Measurements from ENCODE around the gene EHMT1. TPM values are rescaled to one million over a fixed set of nuclear protein-coding genes. Genes with fewer than 3 reads are reported as not detected.

Gene EHMT1
- polyA plus RNA-seq, 1 of the 3 experiments (the other 2 are of a cell fraction): 39.5 TPM

- ChIA-PET CTCF (no interaction called here), POLR2A (no interaction called here)
- Histone ChIP-seq H3K9ac (no peak overlapping the region), H3F3A (replicated peaks; ENCODE audit: insufficient read depth) (no peaks in the 10 kb centered on the region), H3K79me2 (ENCODE audit: insufficient read depth) (no peaks in the 10 kb centered on the region), H3K9me2 (no peaks in the 10 kb centered on the region), H2AFZ (ENCODE audit: low read depth) (no peak overlapping the region), H3K4me1 (ENCODE audit: control insufficient read depth in 1 of 2, insufficient read depth in 2 of 2, low read depth in 1 of 2, low read length in 1 of 2) (no peaks in the 10 kb centered on the region; a peak in 1 of 4 replicates), H3K27me3 (ENCODE audit: insufficient read depth) (no peaks in the 10 kb centered on the region), H3K36me3 (replicated peaks in 1 of 2; ENCODE audit: control insufficient read depth in 1 of 2, insufficient read depth in 2 of 2, low read length in 1 of 2) (peaks cover 7 to 62% of the 10 kb centered on the region in 2 experiments), H3K27ac (ENCODE audit: low read depth in 2 of 2, low read length in 1 of 2) (no peak overlapping the region), H3K9me3 (no peaks in the 10 kb centered on the region), H3K4me2 (no peak overlapping the region), H3K4me3 (ENCODE audit: low read depth in 2 of 2, low read length in 1 of 2) (no peak overlapping the region), H4K20me1 (ENCODE audit: insufficient read depth) (peaks cover 24% of the 10 kb centered on the region; the same call in 1 of the 2 replicates)
- DNase-seq: no peak
- TF ChIP-seq ZBTB33 (IDR thresholded peaks at IDR 0.05; ENCODE audit: borderline replicate concordance, low read depth): no peak
- no peak for TF ChIP-seq JUND (IDR thresholded peaks at IDR 0.05)
- TF ChIP-seq CHD2 (IDR thresholded peaks at IDR 0.05; ENCODE audit: low read length, partially characterized antibody): no peak
- TF ChIP-seq FOXJ3 (CRISPR knock-in tag; IDR thresholded peaks at IDR 0.05): no peak
- TF ChIP-seq ELF1 (IDR thresholded peaks at IDR 0.05): no peak
- TF ChIP-seq RXRA (IDR thresholded peaks at IDR 0.05; ENCODE audit: borderline replicate concordance, low read depth): no peak
- no peak for TF ChIP-seq IRF3 (IDR thresholded peaks at IDR 0.05; ENCODE audit: low read depth, low read length)
- TF ChIP-seq SMC3 (IDR thresholded peaks at IDR 0.05; ENCODE audit: low read depth, low read length): no peak
- no peak for TF ChIP-seq MEF2A (IDR thresholded peaks at IDR 0.05; ENCODE audit: borderline replicate concordance, low read depth)
- no peak for TF ChIP-seq TAF1 (IDR thresholded peaks at IDR 0.05; ENCODE audit: borderline replicate concordance, low read depth, low read length)
- no peak for TF ChIP-seq EP300 (IDR thresholded peaks at IDR 0.05; ENCODE audit: borderline replicate concordance in 1 of 2, low read depth in 1 of 2, low read length in 1 of 2)
- TF ChIP-seq POLR2AphosphoS5 (IDR thresholded peaks at IDR 0.05; ENCODE audit: low read depth, low read length): no peak
- TF ChIP-seq, protein P1, sequence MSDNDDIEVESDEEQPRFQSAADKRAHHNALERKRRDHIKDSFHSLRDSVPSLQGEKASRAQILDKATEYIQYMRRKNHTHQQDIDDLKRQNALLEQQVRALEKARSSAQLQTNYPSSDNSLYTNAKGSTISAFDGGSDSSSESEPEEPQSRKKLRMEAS (IDR thresholded peaks at IDR 0.05; ENCODE audit: low read depth): no peak
- 95% methylated on average over 20 of the region's 20 CpGs for WGBS (ENCODE audit: low lambda C conversion rate)
Observed at GRCh38 chr9:137832191-137832700, 213.4 kb downstream of the EHMT1 start.

DNA sequence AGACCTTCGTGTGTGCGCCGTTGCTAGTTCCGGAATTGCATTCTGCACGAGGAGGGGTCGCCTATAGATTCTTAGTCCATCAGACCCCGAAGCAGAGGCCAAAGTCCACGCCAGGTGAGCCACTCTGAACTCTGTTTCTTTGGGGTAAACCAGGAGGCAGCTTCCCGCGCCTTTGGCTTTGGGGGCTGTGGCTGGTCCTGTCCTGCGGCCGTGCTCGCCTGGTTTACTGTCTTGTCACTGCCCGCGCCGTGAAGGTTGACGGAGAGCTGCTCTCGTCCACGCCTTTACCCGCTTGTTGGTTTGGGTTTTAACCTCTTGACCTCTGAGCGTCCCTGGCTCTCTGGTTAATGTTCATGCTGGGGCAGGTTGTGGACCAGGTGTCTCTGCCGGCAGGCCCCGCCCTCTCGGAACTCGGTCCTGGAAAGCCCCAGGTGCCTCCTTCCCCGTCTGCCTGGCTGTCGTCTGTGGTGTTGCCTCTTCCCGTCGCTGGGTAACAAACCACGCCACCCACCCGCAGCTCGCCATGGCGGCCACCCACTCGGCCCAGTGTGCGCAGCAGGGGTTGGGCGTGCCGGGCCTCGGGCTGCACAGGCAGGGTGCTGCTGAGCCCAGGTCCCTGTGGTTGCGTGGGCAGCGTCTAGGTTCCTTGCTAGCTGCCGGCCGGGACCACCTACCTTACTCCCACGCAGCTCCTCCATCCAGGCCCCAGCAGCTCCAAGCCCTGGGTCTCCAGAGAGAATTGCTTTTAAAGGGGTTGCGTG is 214.2 kb downstream of the EHMT1 start:
- peaks cover 7 to 57% of the 10 kb centered on the region in 2 experiments for H3K36me3 ChIP-seq (replicated peaks in 1 of 2; ENCODE audit: control insufficient read depth in 1 of 2, insufficient read depth in 2 of 2, low read length in 1 of 2)
- TF ChIP-seq MXI1 (IDR thresholded peaks at IDR 0.05; ENCODE audit: low read depth, low read length): no peak
- TF ChIP-seq ZBTB33 (IDR thresholded peaks at IDR 0.05; ENCODE audit: borderline replicate concordance, low read depth): no peak
- WGBS (ENCODE audit: low lambda C conversion rate): 97% methylated on average over 39 of the region's 44 CpGs
- H3K9me3 ChIP-seq: no peaks in the 10 kb centered on the region
- no peaks in the 10 kb centered on the region for H3K27me3 ChIP-seq (ENCODE audit: insufficient read depth)
- H3K27ac ChIP-seq (ENCODE audit: low read depth in 2 of 2, low read length in 1 of 2): no peak overlapping the region
- no peak for DNase-seq
- H3K9ac ChIP-seq: no peak overlapping the region
- H3K4me3 ChIP-seq (ENCODE audit: low read depth in 2 of 2, low read length in 1 of 2): no peak overlapping the region
- no peak overlapping the region for H3K4me2 ChIP-seq
- no peaks in the 10 kb centered on the region for H3F3A ChIP-seq (replicated peaks; ENCODE audit: insufficient read depth)
- H4K20me1 ChIP-seq (ENCODE audit: insufficient read depth): peaks cover 22% of the 10 kb centered on the region; the same call in 1 of the 2 replicates
- no peak overlapping the region for H2AFZ ChIP-seq (ENCODE audit: low read depth)
- H3K79me2 ChIP-seq (ENCODE audit: insufficient read depth): no peaks in the 10 kb centered on the region
- no peaks in the 10 kb centered on the region for H3K9me2 ChIP-seq
- no peaks in the 10 kb centered on the region; a peak in 1 of 4 replicates for H3K4me1 ChIP-seq (ENCODE audit: control insufficient read depth in 1 of 2, insufficient read depth in 2 of 2, low read depth in 1 of 2, low read length in 1 of 2)
- ChIA-PET POLR2A (no interaction called here), CTCF (no interaction called here)
